ENCODE results near the gene KCNC1. TPM values are rescaled to one million over a fixed set of nuclear protein-coding genes. Genes with fewer than 3 reads are reported as not detected.

Gene KCNC1
- total and polyA plus RNA-seq, 9 of the 15 experiments (the other 6 are each of a cell fraction or from before 2014, with no cell fraction given) = 0.05 to 0.08 TPM; not detected in 7

- no peak overlapping the region for H3K4me3 ChIP-seq
- H3K9me3 ChIP-seq (replicated peaks; ENCODE audit: control insufficient read depth, insufficient read depth, low read depth, low read length) = no peaks in the 10 kb centered on the region
- ChIA-PET CTCF (ENCODE audit: low intra/inter-chr PET ratio) (no interaction called here), POLR2A (no interaction called here)
- H3K4me1 ChIP-seq (replicated peaks in 1 of 2; ENCODE audit: control insufficient read depth in 2 of 2, insufficient read depth in 2 of 2, low read length in 2 of 2) = peaks cover 7 to 10% of the 10 kb centered on the region in 2 experiments
- FAIRE-seq = no peak
- no peaks in the 10 kb centered on the region for H4K20me1 ChIP-seq (replicated peaks; ENCODE audit: control insufficient read depth, insufficient read depth, low read length)
- H3K27ac ChIP-seq (ENCODE audit: extremely low read depth, low read depth, low read length) = no peak overlapping the region
- in situ Hi-C loops (cut with MboI) (no loop called here), intact Hi-C loops (cut with micrococcal nuclease) (no loop called here)
- H3K36me3 ChIP-seq (ENCODE audit: control insufficient read depth, insufficient read depth, low read length) = no peaks in the 10 kb centered on the region
- TF ChIP-seq OTX1 (CRISPR knock-in tag; IDR thresholded peaks at IDR 0.05) = no peak
- no peak for TF ChIP-seq TEAD1 (CRISPR knock-in tag; IDR thresholded peaks at IDR 0.05)
- no peak for TF ChIP-seq SMAD1 (IDR thresholded peaks at IDR 0.05; ENCODE audit: low read depth, low read length, partially characterized antibody)
- no peak for TF ChIP-seq SAFB (IDR thresholded peaks at IDR 0.05; ENCODE audit: borderline replicate concordance, low read depth, low read length)
- TF ChIP-seq LEF1 (IDR thresholded peaks at IDR 0.05) = no peak
- TF ChIP-seq UBTF (IDR thresholded peaks at IDR 0.05; ENCODE audit: borderline replicate concordance in 1 of 2, low read depth in 2 of 2, low read length in 2 of 2) = no peak
- no peak for TF ChIP-seq PRDM10 (IDR thresholded peaks at IDR 0.05; ENCODE audit: partially characterized antibody)
- no peak for TF ChIP-seq GATAD2A (IDR thresholded peaks at IDR 0.05)
- TF ChIP-seq ZNF583 (CRISPR knock-in tag; IDR thresholded peaks at IDR 0.05) = no peak
- no peak for TF ChIP-seq ERF (CRISPR knock-in tag; IDR thresholded peaks at IDR 0.05)
- no peak for TF ChIP-seq COPS2 (conservative IDR thresholded peaks at IDR 0.05)
- TF ChIP-seq ZNF184 (CRISPR knock-in tag; IDR thresholded peaks at IDR 0.05) = no peak
- no peak for TF ChIP-seq TGIF2 (CRISPR knock-in tag; IDR thresholded peaks at IDR 0.05)
- TF ChIP-seq ZNF79 (CRISPR knock-in tag; IDR thresholded peaks at IDR 0.05; ENCODE audit: low read depth) = no peak
- no peaks in the 10 kb centered on the region for H3K9me1 ChIP-seq (ENCODE audit: control insufficient read depth, insufficient read depth, low read length)
- 5% methylated on average over 10 of the region's 10 CpGs for WGBS (ENCODE audit: insufficient coverage, low coverage, missing lambda C conversion rate)
- BruUV-seq (replicated peaks) = no TSS peak
- no peak overlapping the region for H3K9ac ChIP-seq (ENCODE audit: insufficient read depth in 1 of 2, low read depth in 2 of 2, low read length in 2 of 2)
- peaks cover 33 to 51% of the 10 kb centered on the region in 2 experiments for H3K27me3 ChIP-seq (ENCODE audit: control insufficient read depth in 2 of 2, insufficient read depth in 2 of 2, low read length in 2 of 2)
- no peak for DNase-seq (ENCODE audit: extremely low read depth in 1 of 4, low spot score in 3 of 4)
- no peak overlapping the region for H2AFZ ChIP-seq (ENCODE audit: low read depth, low read length)
- H3K79me2 ChIP-seq (ENCODE audit: control insufficient read depth, insufficient read depth, low read length) = no peaks in the 10 kb centered on the region
- no peak overlapping the region for H3K4me2 ChIP-seq (ENCODE audit: insufficient read depth, low read length)
- ATAC-seq = no peak
Measured at GRCh38 chr11:17694494-17695110, 40.0 kb upstream of the KCNC1 start.

Data from K562 (cell line).